Inferior parietal cortex (tissue), 1 donor: Measurements from ENCODE around the gene DDX23.

Experiments used
- DNase-seq: peaks from one replicate; pipeline ENCODE4 v3.0.0-alpha.2; 2016; ENCODE audit errors: extremely low spot score

DDX23 gene

DNA sequence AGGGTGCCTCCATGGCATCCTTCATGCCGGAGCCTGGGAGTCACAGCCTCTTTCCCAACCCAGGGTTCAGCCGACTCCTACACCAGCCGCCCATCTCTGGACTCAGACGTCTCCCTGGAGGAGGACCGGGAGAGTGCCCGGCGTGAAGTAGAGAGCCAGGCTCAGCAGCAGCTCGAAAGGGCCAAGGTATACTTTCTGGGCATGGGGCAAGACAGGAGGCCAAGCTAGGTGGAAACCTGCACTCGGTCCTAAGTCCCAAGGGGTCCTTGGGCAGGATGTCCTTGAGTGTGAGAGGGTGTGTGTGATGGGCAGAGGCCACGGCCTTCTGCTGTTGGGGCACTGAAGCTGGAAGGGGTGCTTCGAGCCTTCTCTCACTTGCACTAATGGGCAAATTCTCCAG lies 28.7 kb downstream of the DDX23 start:
- no peak for DNase-seq

DNA sequence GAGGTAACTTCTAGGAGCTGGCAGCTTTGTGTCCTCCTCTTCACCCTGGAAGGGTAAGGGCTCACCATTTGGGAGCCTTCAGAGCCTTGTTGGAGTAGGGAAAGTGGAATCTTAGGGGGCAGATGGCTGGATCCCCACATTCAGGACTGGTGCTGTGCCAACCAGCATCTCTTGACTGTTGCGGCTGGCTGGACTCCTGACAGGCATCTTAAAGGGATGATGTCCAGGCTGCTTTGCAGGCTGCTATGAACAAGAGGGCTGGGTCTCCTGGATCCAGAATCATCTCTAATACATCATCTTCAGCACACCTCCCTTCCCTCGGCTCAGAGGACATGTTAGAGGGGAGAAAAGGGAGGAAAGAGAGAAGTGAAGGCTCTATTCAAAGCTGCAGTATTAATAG lies 29.3 kb downstream of the DDX23 start:
- no peak for DNase-seq

DNA sequence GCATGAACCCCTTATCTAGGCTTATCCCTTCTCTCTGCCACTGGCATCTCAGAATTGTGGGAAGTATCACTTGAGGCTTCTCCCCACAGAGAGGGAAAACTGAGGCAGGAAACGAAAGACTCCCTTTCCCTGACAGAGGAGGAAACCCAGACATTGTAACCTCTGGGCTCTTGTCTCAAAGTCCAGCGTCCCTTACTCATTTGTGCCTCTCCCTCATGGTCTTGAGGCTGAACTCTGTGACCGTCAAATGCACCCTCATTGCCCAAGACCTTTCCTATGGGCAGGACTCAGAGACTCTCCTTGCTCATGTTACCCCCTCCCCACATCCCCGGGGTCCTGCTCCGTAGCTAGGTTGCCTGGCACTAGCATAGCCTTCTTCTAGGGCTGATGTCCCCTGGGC lies 29.8 kb downstream of the DDX23 start:
- DNase-seq: no peak

DNA sequence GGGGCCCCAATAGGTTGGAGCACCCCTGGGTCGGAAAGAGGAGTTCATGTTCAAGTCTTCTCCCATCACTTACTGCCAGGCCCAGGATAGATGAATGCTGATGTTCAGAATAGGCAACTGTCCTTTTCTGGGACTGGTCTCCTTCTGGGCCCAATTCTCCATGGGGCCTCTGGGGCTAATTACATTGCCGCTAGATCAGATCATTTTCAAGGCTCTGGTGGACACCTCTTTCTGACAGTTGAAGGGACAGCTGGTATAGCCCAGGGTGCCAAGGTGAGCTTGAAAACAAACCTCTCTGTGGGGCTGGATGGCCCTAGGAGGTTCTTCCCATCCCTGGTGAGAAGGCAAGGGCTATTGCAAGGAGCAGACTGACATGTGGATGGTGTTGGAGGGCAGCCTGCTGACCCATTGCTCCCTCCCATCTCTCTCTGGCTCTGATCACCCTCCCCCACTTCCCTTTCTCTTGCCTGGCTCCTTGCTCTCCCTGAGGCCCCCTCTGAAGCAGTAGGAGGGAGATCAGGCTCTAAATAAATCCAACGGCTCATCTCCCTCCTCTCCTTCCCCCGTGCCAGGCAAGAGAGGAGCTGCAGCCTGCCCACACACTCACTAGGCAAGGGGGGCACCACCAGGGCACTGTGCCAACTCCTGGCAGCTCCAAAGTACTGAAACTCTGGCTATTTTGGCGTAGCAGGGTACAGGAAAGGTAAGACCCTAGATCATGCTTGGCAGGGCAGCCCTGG lies 31.8 kb downstream of the DDX23 start:
- no peak for DNase-seq

DNA sequence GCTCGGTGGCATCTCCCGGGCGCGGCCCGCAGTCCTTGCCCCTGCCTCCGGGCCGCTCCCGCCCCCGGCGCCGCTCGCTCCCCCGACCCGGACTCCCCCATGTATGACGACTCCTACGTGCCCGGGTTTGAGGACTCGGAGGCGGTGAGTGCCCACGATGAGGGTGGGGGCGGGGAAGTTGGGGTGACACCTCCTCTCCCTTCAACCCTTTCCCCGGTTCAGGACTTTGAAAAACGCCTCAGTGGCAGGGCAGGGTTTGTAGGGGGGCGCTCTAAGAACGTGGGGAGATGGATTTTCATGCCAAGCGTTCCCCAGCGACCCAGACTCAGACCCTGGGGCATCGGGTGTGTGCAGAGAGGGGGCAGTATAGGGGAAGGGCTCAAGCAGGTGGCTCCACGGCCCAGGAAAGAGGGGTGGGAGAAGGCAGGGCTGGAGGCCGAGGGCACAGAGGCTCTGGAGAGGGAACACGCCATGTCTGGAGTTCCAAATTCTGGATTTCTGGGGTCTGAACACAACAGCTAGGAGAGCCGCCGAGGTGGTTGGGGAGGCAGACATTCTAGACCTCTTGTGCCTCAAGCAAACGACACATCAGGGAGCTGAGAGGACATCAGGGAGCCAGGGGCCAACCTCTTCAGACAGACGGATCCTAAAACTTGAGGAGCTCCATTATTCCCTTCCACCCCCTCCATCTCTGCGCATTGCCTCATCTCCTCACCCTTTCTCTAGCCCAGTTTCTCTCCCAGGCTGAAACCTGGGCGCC lies 33.0 kb downstream of the DDX23 start:
- DNase-seq: no peak

DNA sequence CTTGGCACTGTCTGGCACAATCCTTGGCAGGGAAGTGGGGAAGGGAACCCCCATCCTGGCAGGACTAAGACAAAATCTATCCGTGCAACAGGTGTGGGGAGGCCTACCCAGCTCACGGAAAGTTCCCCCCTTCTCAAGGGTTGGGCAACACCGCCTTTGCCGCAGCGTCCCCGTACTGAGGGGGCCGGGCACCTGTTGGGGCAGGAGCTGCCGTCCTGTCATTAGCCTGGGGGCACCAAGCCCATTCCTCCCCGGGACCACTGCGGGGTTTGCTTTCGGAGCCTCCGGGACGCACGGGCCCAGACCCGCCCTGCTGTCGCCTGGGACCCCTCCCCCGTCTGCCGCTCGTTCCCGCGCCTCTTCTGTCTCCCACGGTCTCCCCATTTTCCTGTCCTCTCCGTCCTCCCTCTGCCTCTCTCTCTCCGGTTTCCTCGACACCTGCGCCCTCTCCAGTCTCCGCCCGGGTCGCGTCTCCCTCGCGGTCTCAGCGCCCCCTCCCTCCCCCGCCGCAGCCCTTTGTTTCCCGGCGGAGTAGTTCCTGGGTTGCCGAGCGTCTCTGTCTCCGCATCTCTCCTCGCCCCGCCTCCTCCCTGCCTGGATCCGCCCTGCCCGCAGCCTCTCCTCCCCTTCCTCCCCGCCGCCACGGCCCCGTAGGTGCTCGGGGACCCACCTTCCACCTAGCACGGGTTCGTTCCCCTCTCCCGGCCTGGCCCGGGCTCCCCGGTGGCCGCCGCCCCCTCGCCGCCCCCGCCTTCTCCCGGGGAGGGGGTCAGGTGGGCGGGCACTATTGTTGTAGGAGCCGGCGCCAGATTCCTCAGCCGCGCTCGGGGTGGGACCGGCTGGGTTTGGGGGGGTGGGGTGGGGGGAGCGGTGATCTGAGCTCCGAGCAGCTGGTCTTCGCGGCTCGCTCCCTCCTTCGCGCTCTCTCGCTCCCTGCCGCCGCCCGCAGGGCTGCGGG lies 33.8 kb downstream of the DDX23 start, which contains the start of gene CACNB3:
TSS of gene CACNB3 (plus strand) at position 624 of the 958 bp plus-strand sequence. CDS start 434 bp downstream, outside the sequence.
- peak; percentile 33 for DNase-seq

DNA sequence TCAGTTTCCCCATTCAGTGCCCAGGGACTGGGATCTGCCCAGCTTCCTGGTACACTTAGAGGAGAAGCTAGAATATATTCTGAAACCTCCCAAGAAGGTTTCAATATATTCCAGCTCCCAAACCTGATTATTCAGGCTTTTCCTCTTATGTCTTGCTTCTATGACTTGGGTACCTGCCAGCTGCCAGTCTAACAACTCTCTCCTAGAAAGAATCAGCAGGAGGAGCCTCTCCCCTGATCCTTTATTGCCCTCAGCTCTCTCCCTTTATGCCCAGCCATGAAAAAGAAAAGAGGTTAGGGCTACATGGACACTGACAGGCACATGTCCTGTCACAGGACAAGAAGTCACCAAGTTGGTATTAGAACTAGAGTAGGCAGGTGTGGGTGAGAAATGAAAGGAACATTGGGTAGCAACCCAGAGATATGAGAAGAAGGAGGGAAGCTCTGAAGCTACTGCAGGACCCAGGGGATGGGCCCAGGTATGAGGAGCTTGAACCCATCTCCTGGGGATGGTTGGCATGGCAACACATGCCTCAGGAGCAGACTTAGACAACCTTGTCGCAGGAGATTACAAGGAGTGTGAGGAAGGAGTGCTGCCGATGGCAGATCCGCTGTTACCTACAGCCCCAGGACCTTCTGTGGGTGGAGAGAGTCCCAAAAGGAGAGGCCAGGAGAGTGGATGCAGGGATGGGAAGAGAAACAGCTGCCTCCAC lies 35.7 kb downstream of the DDX23 start:
- DNase-seq: no peak

DNA sequence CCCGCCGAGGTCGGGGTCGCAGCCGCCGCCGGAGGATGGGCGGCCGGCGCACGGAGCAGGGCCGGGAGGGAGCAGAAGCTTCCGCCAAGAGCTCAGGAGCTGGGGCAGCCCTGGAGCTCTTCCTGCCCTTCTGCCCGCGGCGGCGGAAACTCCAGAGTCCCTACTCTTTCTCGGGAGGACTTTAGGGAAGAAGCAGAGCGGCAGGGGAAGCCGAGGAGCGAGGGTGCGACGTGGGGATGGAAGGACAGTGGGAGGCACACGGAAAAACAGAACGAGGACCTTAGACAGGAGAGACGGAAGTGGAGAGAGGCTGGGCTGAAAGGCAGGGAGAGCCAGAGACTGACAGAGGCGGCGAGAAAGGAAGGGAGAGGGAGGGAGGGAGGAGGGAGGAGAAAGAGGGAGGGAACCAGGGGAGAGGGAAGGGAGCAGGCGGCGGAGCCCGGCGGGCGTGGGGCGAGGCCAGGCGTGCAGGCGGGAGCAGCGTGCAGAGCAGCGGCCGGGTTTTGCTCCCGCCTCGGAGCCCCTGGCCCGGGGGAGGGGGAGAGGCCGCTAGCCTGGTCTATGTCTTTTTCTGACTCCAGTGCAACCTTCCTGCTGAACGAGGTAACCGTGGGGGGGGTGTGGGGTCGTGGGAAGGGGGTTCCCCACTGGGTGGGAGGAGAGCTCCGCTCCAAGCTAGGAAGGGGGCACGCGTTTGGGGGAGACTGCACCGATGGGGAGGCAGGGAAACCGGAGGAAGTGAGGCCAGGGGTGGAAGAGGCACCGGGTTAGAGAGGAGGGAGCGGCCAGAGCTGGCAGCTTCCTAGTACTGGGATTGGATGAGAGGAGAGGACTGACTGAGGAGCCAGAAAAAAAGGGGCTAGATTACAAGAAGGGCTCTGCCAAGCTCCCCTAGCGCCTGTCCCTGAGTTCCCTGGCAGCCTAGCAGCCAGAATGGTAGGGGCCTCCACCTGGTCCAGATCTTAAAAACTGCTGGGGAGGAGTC lies 36.5 kb downstream of the DDX23 start:
- DNase-seq: peak; percentile 45

DNA sequence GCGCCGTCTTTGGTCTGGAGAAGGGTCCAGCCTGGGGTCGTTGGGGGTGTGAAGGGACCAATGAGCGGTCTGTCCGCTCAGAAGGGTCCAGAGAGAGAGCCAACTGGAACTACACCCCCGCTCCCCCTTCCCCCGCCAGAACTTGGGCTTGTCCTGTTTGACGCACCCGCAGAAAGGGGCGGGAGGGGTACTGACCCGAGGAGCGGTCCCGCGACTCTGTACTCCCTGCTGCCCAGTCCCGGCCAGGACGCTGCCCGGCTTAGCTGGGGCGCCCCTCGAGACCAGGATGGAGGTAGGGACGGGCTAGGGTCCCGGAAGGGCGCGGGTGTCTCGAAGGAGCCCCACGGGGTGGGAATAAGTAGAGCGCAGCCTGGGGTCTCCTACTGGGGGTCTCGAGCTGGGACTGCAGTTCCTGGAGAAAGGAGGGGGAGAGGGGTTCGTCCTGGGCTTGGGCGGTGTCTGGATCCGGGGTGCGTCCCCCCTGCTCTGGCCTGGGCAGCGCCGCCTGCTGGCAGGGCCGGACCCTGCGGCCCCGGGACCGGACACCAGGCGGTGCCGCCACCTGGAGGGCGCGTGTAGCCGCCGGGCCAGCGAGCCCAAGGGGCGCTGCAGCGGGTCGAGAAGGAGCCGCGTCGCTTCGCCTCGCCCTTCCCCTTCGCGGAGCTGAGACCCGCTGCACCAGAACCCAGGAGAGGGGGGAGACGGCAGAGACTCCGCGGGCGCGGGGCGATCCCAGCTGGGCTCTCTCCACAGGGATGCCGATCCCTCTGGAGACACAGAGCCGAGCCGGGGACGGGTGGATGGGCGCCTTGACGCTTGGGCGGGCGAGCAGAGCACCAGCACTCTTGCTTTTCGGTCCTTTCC lies 37.5 kb downstream of the DDX23 start:
- peak; percentile 59 for DNase-seq

DNA sequence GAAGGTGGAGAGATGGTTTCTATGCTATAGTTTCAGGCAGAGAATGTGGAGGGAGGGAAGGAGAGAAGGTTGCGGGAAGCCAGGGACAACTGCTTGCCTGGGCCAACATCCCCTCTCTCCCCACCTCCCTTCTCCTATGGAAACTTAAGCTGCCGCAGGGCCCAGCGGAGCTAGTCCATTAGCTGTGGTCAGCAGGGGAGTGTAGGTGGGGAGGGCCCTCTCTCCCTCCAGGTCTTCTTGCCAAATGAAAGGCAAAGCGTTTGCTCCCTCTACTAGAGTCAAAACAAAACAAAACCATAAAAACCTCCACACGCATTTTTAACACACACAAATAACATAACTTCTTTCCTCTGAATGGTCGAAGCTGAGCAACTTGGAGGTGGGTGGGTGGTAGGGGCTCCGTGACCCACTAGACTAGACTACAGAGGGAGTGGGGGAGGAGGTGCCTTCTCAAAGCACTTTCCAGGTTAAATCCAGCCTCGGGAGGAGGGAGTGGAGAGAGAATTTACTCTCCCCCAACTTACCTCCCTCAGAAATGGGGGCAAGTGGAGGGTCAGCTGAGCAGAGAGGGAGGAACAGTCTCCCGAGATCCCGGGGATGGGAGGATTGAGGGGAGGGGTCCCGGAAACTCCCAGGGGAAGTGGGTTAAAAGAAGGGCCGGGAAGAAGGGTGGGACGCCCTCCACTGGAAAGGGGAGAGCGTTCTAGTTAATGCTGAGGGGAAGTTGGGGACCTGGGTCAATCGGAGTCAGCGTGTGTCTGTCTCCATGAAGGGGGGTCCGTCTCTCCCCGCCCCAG lies 38.3 kb downstream of the DDX23 start:
- no peak for DNase-seq

DNA sequence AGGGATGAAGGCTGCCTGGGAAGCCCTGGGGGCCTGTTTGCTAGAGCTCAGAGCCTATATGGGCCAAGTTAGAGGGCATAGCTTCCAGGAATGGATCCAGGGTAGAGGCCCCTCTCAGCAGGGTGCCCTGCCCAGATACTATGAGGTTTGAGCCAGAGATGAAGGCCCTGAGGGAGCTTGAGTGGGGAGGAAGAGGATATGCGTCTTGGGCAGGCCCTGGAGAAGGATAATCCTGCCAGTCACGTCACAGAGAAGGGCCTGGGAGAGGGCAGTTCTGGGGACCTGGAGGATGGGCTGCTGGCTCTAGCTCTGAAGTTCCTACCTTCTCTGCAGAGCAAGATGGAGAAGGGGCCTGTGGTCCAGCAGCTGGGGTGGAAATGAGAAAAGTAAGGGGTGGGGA lies 39.6 kb downstream of the DDX23 start:
- no peak for DNase-seq

DNA sequence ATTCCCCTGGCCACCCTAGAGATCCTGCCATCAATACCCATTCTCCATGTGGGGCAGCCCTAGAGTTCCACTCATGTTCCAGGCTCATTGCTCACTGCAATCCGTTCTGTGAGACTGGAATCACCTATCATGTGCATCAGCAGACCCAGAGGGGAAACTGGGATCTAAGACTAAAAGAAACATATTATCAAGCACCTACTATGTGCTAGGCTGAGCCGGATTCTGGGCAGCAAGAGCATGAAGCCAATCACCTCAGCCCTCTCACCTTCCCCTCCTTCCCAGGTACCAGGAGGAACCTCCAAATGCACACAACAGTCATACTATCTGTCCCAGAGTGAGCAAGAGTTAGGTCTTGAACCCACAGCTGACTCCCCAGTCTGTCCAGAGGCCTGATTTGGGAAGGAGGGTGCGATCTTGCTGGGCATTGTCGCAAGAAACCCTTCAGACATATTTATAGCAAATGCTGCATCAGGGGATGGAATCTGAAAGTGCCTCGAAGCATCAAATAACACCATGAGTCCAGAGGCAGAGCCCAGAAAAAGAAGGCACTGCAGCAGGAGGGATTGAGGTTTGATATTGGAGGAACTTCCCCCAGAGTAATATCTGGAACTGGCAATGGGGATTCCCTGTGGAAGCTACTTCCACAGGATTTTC lies 40.4 kb downstream of the DDX23 start:
- DNase-seq: no peak

DNA sequence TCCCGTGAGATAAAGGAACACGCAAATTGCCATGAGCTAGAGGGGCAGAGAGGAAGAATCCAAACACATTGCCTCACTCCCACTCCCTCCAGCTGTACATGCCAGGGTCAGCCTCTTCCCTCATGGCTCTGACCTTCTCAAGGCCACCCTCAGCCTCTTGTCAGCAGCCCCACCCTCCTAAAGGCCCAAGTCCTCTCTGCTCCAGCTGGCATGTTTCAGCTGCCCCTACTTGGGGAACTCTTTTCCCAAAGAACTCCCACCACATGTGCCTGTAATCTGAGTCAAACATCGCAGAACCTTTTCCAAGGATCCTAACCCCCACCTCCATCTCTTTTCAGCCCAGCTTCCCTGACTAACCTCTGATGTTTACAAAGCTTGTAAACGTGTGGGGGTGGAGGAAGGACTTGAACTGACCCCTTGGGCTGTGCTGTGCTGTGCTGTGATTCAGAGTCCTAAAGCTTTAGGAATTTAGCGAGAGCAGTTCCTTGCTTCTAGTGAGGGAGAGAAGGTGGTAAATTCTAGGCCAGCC lies 41.0 kb downstream of the DDX23 start:
- DNase-seq: no peak

DNA sequence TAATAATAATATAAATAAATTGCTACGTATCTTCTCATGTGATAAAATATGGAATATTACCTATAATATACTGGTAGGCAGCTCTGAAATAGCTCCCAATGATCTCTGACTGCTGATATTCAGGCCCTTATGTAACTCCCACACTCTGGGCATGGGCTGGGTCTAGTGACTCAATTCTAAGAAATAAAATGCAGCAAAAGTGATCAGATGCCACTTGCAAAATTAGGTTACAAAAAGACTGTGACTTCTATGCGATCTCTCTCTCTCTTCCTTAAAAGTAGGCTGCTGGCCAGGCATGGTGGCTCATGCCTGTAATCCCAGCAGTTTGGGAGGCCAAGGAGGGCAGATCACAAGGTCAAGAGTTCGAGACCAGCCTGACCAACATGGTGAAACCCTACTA lies 44.0 kb downstream of the DDX23 start:
- DNase-seq: no peak

DNA sequence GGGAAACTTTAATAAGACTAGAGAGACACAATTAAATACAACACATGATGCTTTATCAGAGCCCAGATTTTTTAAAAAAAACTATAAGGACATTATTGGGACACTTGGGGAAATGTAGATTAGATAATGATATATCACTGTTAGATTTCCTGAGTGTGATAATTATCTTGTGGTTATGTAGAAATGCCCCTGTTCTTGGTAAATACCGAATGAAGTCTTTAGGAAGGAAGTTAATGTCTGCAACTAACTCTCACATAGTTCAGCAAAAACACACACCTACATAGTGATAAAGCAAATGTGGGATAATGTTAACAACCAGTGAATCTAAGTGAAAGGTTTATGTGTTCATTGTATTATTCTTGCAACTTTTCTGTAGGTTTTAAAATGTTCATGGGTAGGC lies 48.3 kb downstream of the DDX23 start:
- DNase-seq: no peak

DNA sequence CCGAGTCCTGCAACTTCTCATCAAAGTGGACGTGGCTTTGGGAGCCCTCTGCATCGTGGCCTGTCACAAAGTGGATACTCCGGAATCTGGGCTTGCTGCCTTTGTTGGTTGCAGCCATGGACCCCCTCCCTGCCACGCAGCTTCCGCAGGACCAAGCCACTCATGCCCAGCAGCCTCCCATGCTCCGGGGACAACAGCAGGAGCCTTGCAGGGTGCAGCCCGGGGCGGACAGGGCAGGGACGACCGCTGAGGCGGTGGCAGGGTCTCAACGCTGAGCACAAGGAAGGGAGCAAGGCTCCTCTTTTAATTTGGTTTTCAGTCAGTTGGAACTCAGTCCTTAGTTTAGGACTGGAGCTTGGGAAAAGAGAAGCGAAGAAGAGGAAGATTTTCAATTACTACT lies 51.0 kb downstream of the DDX23 start:
- DNase-seq: no peak

DNA sequence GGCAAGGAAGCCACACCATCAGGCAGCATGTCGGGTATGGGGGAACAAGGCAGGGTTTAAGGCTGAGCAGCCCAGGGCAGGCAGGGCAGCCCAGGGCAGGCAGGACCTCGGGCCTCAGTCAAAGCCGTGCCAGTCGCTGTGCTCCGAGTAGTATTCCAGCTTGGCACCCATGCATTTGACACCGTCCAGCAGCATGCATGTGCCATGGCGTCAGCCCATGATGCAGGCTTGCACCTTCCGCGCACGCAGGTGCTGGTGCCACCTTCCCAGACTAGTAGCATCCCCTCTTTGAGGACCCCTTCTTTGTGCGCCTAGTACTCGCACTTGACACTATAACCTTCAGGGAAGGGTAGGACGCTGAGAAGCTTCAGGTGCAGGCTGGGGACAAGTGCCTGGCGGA lies 51.5 kb downstream of the DDX23 start:
- DNase-seq: no peak

DNA sequence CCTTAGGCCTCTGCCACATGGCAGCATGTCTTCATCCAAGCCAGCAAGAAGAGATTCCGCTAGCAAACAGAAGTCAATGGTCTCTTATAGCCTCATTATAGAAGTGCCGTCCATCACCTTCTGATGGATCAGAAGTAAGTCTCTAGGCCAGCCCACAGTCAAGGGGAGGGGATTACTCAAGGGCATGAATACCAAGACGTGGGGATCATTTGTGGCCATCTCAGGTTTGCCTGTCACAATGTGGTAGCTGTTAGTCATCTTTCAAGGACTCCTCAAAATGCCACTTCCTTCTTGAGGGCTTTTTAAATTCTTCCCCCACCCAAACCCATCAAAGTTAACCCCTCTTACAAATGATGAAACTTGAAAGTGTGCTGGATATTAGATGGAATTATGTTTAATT lies 55.0 kb downstream of the DDX23 start:
- no peak for DNase-seq
